GM21825 (cell line): ENCODE results near the gene NISCH.

Experiments used
- ATAC-seq: cut with Tn5 transposase; IDR thresholded peaks from one replicate; pipeline ENCODE4 v1.9.1; 2021; ENCODE audit warnings: mild to moderate bottlenecking, moderate library complexity; ENCODE audit not compliant: unreplicated experiment

The NISCH gene

DNA sequence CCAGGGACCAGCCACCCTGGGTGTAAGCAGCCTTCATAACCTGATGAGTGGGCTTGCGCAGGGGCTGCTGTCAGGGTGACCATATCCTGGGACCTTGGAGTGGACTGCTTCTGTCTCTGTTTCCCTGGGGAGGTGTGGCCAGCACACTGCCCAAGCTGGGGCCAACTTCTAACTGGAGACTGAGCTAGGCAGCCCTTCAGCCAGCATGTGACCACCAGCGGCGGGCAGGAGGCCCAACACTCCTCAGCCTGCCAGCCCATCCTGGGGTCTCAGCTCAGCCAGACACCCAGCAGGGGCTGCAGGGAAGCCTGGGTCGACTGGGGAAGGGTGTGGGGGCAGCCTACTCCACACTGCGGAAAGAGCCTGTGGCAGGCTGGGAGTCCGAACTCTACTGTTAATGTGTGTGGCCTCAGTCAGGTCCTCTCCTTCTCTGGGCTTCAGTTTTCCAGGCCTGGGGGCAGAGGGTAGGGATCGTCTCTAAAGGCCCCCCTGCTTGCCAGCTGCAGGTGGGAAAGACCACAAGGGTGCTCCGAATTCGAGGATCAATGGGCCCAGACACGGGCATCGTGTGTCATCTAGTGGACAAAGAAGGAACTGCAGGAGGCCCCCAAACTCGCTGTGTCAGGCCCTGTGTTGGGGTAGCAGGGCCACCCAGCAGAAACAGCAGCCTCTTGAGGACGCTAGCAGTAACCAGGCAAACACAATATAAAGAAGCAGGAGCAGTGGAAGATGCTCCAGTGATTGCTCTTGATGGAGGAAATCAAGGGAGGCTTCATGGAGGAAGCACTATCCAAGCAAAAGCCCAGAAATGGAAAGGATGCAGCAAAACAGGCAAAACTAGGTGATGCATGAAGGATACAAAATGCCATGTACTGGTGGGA, 8.5 kb upstream of the NISCH start:
- no peak for ATAC-seq

DNA sequence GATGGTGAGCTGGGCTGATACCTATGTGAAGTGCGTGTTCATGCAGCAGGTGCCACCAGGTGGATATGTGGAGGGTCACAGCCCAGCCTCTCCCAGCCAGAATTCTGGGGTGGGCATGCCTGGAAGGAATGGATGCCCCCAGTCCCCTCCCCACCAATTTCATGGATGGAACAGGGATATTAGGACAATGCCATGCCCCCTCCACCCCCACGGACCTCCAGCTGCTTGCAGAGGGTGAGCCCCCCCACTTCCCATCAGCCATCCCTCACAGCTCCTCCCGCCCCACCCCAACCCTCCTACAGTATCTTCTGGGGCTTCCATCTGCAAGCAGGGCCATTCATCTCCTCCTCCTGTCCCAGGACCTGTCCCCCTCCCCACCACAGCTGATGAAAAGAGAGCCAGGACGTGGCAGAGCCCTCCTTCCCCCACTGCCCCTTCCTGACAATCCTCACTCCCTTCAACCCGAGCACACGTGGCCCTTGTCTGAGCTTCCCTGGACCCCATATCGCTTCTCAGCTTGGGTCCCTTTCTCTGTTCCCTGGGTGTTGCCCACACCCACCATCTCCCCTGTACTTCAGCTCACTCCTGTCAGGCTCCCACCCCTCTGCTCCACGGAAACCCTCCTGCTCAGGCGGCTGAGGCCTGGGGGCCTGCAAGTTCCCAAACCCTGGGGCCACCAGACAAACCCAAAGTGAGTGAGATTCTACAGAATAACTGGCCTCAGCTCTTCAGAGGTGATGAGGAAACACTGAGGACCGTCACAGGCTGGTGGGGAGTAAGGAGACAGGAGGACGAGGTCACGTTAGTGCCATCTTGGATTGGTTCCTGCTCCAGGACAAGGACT, 7.7 kb upstream of the NISCH start:
- ATAC-seq: no peak

DNA sequence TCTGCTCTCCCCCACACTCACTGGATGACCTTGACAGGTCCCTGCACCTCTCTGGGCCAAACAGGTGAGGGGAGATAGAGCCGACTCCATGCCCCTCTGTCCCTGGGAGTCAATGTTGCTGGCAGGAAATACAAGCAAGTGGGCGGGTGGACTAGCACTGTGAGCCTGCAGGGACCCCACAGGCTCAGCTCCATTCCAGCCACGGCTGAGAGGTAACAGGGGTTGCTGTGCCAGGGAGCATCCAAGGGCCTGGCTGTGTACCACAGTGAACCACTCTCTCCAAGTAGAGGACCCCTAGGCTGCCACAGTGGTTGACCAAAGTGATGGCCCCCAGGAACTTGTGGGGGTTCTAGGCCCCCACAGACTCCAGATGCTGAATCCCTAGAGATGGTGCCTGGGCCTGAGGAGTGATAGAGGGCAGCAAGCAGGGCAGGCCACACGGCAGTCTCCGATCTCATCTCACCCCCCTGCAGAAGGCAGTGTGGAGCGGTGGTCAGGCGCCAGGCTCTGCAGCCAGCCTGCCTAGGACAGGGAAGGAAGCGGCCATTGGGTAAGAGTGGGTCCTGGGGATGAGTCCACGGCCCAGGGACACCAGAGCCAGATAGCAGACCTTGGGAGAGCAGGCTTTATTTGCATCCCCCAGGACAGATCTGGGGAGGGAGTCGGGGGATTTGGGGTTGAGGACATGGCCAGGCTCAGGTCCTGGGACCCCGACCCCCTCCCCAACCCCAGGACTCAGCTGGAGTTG, 4.7 kb upstream of the NISCH start:
- no peak for ATAC-seq

DNA sequence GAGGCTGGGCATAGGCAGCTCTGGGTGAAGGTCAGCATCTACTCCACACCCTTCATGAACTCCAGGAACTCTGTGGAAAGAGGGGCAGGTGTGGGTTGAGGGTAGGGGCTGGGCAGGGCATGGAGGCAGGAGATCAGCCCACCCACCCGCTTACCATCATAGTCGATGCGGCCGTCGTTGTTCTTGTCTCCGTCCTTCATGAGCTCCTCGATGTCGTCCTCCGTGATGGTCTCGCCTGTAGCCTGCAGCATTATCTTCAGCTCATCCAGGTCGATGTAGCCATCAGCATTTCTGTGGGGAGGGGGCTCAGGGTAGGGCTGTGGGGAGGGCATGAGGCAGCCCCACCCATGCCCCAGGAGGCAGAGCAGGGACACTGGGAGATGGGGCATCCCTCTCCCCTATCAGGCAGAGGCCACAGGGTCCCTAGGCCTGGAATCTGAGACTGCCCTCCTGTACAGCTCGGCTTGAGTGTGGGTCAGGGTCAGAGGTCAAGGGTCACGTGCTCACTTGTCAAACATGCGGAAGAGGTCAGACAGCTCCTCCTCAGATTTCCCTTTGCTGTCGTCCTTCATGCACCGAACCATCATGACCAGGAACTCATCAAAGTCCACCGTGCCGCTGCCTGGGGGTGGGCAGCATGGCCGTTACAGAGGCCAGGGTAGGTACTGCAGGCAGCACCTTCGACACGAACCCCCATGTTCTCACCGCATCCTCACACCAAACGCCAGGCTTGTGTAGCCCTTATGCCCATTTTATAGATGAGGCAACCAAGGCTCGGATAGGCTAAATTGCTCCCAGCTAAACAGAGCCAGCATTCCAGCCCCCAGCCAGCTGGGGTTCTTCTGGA, 3.9 kb upstream of the NISCH start:
- ATAC-seq: no peak

DNA sequence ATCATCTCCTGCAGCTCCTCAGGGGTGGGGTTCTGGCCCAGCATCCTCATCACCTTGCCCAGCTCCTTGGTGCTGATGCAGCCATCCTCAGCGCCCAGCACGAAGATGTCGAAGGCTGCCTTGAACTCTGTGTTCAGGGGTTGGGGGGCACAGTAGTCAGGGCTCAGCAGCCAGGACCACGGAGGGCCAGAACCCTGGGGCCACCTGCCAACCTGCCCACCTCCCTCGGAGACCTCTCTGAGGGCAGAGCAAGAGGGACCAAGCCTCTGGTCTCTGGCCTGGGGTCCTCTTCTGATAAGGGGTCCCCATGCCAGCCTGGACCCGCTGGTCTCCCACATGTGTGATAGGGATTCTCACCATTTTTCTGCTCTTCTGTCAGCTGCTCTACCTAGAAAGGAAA, 3.3 kb upstream of the NISCH start:
- no peak for ATAC-seq

DNA sequence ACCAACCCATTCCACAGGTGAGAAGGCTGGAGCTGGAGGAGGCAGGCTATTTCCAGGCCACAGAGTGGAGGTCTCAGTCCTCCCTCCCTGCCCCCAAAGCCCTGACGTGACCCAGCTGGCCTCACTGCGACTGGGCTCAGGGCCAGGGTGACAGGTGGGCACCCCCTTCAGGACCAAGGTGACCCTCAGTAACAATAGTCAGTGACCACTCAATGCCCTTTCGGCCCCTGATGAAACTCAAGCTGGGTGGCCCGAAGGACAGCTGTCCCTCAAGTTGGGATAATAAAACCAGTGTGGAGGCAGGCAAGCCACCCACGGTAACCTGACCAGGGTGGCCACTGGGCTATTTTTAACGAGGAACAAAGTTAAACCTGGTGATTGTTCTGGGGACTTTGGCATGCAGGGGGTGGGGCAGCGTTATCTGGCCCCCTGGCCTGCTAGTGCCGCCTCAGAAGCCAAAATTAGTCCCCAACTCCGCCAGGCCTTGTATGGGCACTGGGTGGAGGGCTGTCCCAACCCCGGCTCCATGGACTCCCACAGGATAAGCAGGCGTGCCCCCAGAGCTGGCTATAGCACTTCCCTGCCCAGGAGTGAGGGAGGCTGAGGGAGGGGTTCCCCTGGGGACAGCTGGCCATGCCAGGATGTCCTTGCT, 2.7 kb upstream of the NISCH start:
- ATAC-seq: no peak

DNA sequence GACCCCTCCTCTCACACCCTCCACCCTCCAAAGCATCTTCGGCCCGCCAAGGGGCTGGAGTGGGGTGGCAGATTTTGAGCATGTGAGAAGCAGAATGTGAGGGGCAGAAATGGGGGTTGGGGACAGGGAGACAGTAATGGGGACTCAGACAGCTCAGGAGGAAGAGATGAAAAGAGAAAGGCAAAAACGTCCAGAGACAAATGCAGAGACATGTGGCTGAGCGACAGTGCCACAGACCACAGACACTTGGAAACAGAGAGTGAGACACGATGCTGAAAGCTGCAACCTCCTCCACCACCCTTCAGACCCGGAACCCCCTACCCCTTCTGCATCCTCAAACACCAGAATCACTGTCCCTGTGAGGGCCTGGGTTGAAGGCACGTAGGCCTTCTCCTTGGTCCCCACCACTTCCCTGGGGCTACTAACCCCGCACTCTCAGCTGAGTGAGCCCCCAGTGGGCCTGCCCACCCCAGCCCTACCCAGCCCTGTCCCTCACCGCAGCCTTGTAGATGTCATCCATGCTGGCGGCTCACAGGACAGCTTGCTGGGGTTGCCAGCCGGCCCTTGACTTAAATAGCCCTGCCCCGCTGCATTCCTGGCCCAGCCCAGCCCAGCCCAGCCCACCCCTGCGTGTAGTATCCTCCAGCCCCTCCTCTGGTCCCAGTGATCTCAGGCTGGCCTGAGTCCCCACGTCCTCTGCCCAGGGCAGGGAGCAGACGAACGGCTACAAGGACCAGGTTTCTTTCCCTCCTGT, 1.7 kb upstream of the NISCH start, which contains the start of gene TNNC1:
Gene TNNC1, minus strand, starts transcription at position 546 of the 754 bp plus-strand sequence. Its CDS starts 26 bp downstream, at position 520.
- no peak for ATAC-seq

DNA sequence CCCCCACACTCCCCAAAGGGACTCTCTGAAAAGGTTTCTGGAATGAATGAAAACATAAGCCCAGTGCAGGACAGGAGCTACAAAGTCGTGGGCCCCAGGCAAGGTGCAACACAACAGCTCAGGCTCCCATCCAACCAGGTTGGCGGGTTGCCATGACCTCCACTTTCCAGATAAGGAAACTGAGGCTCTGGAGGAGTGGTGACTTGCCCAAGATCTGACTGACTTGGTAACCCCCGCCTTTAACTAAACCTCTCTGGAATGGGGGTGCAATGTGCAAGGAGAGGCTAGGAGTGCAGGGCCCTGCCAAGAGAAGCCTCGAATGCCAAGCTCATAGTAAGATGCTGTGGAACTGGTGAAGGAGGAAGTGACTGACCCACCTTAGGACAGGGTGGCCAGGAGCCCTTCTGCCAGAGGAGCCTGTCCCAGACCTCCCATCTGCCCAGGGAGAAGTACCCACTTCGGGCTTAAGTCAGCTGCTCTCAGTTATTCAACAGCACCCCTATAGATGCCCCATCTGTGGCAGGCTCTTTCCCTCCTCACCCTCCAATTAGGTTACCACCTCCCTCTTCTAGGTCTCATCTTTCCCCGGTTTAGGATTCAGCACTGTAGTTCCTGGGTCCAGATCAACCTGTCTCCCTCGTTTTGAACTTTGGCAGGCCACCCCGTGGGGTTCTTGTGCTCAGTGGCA, 1.0 kb upstream of the NISCH start:
- no peak for ATAC-seq

DNA sequence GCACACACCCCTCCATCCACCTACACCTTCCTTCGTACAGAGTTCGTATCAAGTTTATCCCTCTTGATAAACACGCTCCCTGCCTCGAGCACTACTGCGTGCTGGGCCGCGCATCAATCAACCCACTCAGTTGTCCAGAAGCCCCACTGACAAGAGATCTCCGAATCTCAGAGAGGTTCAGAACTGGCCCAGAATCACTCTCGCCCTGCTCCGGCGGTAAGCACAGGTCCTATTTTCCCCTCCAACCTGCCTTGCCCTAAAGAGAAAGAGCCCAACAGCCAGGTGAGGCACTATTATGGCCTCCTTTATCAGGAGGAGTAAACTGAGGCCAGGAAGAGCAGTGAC, 494 bp upstream of the NISCH start:
- ATAC-seq: no peak

DNA sequence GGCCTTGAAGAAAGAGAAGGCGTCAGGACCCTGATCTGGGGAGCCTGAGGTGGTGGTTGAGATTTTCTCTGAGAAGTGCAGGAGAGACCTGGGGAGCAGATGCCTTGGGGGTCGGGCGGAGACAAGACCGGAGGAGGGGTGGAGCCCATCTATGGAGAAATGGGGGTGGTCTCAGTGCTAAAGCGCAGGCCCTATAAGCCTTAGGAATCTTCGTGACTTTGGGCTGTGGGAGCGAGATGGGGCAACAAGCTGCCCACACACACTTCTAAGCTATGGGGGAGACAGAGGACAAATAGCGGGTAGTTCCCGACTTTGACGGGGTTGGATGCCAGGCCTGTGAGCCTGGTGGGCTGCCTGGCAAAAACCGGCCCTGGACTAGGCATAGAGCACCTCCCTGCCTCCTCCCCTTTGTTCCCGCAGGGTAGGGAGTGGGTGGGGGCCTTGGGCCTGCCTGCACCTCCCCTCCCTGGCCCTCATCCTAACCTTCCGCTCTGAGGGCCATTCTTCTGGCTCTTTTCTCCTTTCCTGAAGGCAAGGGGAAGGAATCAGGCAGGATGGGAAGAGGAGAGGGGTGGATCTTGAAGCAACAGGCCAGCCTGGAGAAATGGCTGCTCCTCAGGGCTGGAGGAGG, 880 bp downstream of the NISCH start:
- ATAC-seq: no peak

DNA sequence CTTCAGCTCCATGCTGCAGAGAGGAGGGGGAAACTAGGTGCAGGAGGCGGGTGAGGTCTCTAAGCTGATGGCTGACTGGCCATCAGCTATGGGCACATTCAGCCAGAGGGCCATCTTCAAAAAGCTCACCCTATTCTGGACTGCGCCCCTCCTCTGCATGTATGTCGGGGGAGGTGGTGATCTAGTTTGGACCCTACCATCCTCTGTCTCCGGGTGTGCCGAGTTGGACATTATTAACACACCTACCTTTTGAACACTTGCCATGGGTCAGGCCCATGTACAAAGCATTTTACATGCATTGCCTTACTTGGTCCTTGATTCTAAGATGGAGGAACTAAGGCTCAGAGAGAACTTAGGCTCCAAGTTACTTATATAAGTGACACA, 1.4 kb downstream of the NISCH start:
- no peak for ATAC-seq

DNA sequence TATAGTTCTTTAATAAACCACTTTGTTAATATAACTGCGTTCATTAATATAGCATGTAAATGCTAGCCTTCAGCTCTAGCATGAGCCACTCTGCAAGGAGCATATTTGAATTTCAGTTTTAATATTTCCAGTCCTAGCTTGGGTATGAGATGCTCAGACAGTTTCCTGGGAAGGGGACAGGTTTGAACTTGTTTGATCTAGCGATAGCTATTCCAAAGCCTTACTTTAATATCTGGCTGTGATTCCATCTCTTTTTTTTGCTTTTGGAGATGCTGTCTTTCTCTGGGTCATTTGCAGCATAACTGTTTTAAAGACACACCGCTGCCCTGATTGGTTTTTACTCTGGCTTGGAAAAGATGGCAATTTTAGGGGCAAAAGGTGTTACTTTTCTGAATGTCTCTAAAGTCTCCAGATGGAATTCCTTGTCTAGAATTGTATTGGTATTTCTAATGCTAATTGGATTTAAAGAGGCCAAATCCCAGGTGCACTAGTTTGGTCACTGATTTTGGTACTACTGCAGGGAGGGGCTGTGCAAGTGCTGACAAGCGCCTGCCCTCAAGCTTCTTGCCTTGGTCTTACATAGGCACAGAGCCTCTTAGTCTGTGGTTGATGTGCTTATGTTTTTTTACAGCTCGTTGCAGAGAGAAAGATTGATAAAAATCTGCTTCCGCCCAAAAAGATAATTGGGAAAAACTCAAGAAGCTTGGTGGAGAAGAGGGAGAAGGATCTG, 2.8 kb downstream of the NISCH start:
- no peak for ATAC-seq

DNA sequence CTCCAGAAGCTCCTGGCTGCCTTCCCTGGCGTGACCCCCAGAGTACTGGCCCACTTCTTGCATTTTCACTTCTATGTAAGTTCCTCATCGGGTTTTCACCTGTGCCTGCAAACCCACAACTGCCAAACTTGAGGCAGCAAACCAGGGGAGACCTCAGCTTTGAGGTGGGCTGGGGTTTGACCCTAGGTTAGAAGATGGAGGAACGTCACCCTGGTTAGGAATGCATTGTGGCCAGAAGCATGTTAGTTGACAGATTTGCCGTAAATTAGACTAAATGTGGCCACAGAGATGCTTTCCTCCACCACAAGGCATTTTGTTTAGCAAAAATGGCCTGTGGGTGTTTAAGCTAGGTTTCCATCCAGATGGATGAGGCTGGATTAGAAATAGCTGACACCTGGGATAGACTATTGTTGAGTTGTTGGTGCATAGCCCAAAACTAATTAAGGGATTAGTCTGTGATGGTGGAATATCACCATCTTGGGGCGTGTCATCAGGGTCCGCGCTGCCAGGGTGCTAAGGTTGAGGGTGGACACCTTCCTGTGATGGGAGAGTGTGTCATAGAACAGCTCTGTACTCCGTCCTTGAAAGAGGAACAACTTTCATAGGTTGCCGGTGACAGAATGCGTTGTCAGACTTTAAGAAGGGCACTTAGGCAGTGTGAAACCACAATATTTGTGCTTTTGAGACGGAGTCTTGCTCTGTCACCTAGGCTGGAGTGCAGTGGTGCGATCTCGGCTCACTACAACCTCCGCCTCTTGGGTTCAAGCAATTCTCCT, 3.6 kb downstream of the NISCH start:
- no peak for ATAC-seq

DNA sequence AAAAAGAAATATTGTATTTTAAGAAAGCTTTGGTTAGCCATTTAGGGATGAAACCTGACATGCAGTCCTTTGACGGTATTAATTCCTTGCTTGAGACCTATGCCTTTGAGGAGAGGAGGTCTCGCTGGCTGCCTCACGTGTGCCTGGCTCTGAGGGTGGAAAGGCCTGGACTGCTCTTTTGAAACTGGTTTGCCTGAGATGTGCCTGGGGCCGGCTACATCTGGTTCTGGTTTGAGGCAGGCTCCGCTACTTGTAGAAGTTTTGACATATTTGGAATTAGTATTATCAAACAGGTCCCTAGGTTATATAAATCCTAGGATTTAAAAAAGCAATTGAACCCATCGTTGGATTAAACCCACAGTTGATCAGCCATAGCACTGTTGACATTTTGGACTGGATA, 6.5 kb downstream of the NISCH start:
- ATAC-seq: no peak

DNA sequence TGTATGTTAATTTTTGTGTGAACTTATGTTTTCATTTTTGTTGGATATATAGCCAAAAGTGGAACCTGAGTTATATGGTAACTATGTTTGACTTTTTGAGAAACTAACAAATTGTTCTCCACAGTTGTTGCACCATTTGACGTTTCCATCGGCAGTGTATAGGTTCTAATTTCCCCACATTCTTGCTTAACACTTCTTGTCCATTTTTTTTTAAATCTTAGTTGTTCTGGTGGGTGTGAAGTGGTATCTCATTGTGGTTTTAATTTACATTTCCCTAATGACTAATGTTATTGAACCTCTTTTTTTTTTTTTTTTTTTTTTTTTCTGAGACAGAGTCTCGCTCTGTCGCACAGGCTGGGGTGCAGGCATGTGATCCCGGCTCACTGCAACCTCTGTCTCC, 8.0 kb downstream of the NISCH start:
- ATAC-seq: no peak

DNA sequence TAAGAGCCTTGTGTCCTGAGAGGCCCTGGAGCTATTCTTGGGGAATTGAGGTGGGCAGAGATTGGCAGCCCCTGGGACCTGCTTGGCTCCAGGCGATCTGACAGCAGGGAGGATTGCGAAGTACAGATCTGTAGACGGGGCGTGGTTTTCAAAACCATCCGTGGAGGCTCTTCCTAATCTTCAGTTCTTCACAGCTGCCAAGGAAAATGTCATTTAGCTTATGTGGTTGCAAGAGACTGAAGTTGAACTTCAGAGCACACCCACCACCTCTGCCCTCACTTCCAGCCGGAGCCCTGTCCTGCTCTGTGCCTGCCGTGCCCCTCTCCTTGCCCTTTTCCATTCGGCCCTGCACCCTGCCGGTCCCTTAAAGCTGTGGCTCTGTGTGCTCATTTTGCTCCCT, 12.9 kb downstream of the NISCH start:
- ATAC-seq: no peak

DNA sequence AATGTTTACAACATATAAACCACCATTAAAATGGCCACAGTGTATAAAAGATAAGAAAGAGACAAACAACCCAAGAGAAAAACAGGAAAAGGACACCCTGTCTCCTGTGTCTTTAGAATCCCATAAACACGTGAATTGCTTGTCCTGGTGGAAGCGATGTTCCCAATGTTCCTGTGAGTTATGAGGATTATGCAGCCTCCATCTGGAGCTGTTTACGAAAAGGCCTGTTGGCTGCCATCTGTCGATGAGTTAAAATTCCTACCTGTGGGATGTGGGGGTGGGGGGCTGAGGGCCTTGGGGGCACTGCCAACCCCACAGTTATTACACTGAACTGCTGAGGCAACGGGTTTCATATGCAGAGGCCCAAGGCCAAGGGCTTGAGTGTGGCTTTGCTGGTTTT, 13.6 kb downstream of the NISCH start:
- ATAC-seq: no peak
